Measurements from ENCODE around the gene MATN4. TPM values are rescaled to one million over a fixed set of nuclear protein-coding genes. Genes with fewer than 3 reads are reported as not detected.
A peak's percentile ranks its signal among the peaks of the same experiment; 100 is the strongest.

Gene MATN4
- total RNA-seq, 2 donors from 2014 or later, result not detected

DNA sequence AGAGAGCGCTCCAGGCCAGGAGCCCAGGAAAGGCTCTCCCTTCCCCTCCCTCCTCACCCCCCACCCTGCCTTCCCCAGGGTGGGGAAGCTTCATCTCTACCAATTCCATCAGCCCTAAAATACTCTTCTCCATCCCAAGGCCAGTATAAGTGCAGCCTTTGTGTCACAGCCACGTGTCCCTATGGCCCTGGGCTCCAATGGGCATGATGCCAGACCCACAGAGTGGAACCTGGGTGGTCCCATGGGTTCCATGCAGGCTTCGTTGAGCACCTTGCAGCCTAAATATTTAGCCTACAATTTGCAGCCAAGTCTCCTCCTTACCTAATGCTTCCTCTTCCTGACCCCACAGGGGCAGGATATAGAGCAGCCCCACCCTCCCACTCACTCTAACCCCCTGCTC, 976 bp upstream of the MATN4 start:
- H3K27me3 ChIP-seq, result no peaks in the 10 kb centered on the region
- H3K27ac ChIP-seq, result no peak overlapping the region
- DNase-seq (ENCODE audit: low spot score), result no peak
- no peak overlapping the region for H3K4me3 ChIP-seq
- peaks cover 0 to 12% of the 10 kb centered on the region in 2 donors for H3K4me1 ChIP-seq
- TF ChIP-seq CTCF (IDR thresholded peaks at IDR 0.05), result no peak
- no peaks in the 10 kb centered on the region for H3K9me3 ChIP-seq
- H3K36me3 ChIP-seq, result no peaks in the 10 kb centered on the region

DNA sequence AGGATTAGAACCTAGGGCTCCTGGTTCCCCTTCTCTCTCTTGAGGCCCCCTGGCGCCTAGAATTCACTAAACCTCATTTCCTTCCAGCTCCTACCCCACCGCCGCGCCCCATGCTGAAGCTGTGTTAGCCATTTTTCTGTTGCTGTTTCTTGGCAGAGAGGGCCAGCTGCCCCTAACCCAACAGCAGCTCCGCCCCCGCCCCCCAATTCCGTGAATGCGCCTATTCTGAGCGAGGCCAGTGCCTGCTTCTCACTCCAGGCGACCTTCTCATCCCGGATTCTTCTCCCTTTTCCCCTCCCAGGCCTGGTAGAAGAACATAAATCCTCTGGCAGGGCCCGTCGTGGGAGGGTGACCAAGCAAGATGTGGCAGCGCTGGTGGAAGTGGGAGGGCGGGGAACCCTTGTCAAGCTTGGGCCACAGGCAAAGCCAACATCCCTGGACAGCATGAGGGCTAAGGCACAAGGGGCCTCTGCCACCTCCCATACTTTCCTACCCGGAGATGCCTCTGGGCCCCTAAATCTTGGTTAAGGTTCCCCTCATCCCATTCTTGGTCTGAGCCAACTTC, 941 bp downstream of the MATN4 start:
- DNase-seq (ENCODE audit: low spot score), result no peak
- Histone ChIP-seq H3K27me3 (no peaks in the 10 kb centered on the region), H3K4me1 (peaks cover 0 to 12% of the 10 kb centered on the region in 2 donors), H3K36me3 (no peaks in the 10 kb centered on the region), H3K9me3 (no peaks in the 10 kb centered on the region), H3K4me3 (no peak overlapping the region), H3K27ac (no peak overlapping the region)
- TF ChIP-seq CTCF (IDR thresholded peaks at IDR 0.05), result no peak

DNA sequence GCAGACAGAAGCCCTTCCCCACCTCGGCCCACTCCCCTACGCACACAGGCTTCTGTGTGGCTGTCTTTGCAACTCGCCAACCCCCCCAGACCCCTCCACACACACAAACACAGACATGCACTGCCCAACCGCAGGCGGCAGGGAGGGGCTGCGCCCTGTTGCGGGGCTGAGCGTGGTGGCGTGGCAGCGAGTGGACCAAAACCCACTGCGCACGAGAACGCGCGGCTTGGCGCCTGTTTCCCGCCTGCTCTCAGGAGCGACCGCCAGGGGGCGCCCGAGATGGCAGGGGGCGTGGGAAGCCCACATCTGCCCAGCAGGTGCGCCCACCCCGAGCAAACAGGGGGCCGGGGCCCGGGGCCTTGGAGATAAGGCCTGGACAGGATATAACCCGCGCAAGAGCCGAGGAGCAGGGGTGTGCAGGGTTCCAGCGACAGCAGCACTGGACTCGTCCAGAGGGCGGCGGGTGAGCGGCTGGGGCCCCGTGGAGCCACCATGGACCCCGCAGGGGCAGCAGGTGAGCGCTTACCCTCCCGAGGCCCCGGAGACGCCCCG, 1.6 kb downstream of the MATN4 start, which contains the start of gene RBPJL:
RBPJL (plus strand) TSS at position 410 of the 552 bp plus-strand sequence; CDS start at position 493, 83 bp downstream.
- no peaks in the 10 kb centered on the region for H3K9me3 ChIP-seq
- no peak for DNase-seq (ENCODE audit: low spot score)
- peak; percentile 67 to 82 for TF ChIP-seq CTCF (IDR thresholded peaks at IDR 0.05)
- H3K27me3 ChIP-seq, result no peaks in the 10 kb centered on the region
- no peak within 1 kb of the TSS for H3K4me3 ChIP-seq
- no peak within 1 kb of the TSS for H3K27ac ChIP-seq
- H3K36me3 ChIP-seq, result no peaks in the 10 kb centered on the region
- H3K4me1 ChIP-seq, result peaks cover 0 to 12% of the 10 kb centered on the region in 2 donors

DNA sequence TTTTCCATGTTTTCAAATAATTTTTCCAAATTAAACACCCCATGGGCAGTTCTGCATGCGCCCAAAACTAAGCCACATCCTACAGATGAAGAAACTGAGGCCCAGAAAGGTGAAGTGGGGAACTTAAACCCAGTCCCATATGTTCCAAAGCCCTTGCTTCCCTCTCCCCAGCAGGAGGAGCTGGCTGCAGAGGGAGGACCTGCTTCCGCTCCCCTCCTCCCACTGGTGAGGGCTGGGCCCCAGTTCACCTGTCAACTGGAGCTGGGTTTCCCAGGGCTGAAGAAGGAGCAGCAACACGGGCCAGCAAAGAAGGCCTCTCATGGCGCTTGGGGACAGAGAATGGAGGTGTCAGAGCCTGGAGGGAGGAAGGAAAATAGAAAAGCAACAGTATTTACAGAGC, 2.8 kb downstream of the MATN4 start:
- no peak overlapping the region for H3K27ac ChIP-seq
- H3K9me3 ChIP-seq, result no peaks in the 10 kb centered on the region
- H3K4me3 ChIP-seq, result no peak overlapping the region
- peaks cover 0 to 12% of the 10 kb centered on the region in 2 donors for H3K4me1 ChIP-seq
- no peaks in the 10 kb centered on the region for H3K27me3 ChIP-seq
- no peak for DNase-seq (ENCODE audit: low spot score)
- H3K36me3 ChIP-seq, result no peaks in the 10 kb centered on the region
- TF ChIP-seq CTCF (IDR thresholded peaks at IDR 0.05), result no peak

DNA sequence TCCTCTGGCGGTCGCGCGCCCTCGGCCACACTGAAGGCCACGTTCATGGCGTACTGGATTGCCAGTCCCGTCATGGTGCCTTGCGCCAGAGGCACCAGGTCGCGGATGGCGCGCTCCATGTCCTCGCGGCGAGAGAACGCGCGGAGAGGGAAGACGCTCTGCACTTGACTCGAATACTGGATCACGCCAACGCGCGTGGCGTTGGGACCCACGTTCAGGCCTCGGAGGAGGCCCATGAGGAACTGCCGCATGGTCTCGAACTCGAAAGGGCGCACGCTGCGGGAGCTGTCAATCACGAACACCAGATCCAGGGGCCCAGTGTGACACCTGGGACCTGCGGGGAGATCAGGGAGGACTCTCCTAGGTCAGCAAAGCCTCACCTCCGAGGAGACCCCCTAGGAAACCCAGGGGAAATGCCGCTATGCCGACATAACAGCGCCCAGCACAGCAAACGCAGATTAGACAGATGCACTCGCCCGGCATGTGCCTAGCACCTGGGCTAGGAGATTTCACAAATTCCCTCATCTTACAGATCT, 3.6 kb downstream of the MATN4 start:
- Histone ChIP-seq H3K9me3 (no peaks in the 10 kb centered on the region), H3K27ac (no peak overlapping the region), H3K4me1 (peaks cover 0 to 12% of the 10 kb centered on the region in 2 donors), H3K4me3 (no peak overlapping the region), H3K27me3 (no peaks in the 10 kb centered on the region), H3K36me3 (no peaks in the 10 kb centered on the region)
- TF ChIP-seq CTCF (IDR thresholded peaks at IDR 0.05), result no peak
- no peak for DNase-seq (ENCODE audit: low spot score)
